ENCODE results near the gene MCU. TPM values are rescaled to one million over a fixed set of nuclear protein-coding genes. Genes with fewer than 3 reads are reported as not detected.
"Not testable (repeated sequence)": the region's sequence is repeated elsewhere in the genome, so short reads cannot be mapped to it uniquely, and the experiment has no call there.

MCU gene
- total RNA-seq, 1 donor from 2014 or later, result 15.9 TPM

GRCh38 chr10:72665925-72666324 is 26.0 kb upstream of the MCU start:
- H3K4me1 Mint-ChIP-seq, result no peaks in the 10 kb centered on the region
- no peaks in the 10 kb centered on the region for H3K9me3 Mint-ChIP-seq
- DNase-seq, result no peak
- H3K4me3 Mint-ChIP-seq, result no peak overlapping the region
- intact Hi-C loops (cut with micrococcal nuclease), result no loop called here
- H3K36me3 Mint-ChIP-seq (ENCODE audit: low read depth), result no peaks in the 10 kb centered on the region
- no peak overlapping the region for H3K27ac Mint-ChIP-seq
- peaks cover 8% of the 10 kb centered on the region for H3K27me3 Mint-ChIP-seq

- no peak overlapping the region for H3K4me3 Mint-ChIP-seq
- H3K36me3 Mint-ChIP-seq (ENCODE audit: low read depth), result no peaks in the 10 kb centered on the region
- no peak overlapping the region for H3K27ac Mint-ChIP-seq
- H3K4me1 Mint-ChIP-seq, result no peaks in the 10 kb centered on the region
- peaks cover 12% of the 10 kb centered on the region for H3K27me3 Mint-ChIP-seq
- no peak for DNase-seq
- H3K9me3 Mint-ChIP-seq, result no peaks in the 10 kb centered on the region
- intact Hi-C loops (cut with micrococcal nuclease), result no loop called here
Observed at GRCh38 chr10:72667207-72667864, 24.6 kb upstream of the MCU start.

GRCh38 chr10:72673280-72673679 is 18.7 kb upstream of the MCU start:
- Mint-ChIP-seq H3K27me3 (peaks cover 11% of the 10 kb centered on the region), H3K27ac (no peak overlapping the region), H3K9me3 (peaks cover 3% of the 10 kb centered on the region), H3K4me3 (no peak overlapping the region), H3K4me1 (peaks cover 7% of the 10 kb centered on the region), H3K36me3 (ENCODE audit: low read depth) (no peaks in the 10 kb centered on the region)
- intact Hi-C loops (cut with micrococcal nuclease), result no loop called here
- no peak for DNase-seq

- H3K9me3 Mint-ChIP-seq; DNase-seq; H3K27ac Mint-ChIP-seq; H3K36me3 Mint-ChIP-seq (ENCODE audit: low read depth); H3K4me1 Mint-ChIP-seq; H3K27me3 Mint-ChIP-seq; H3K4me3 Mint-ChIP-seq; intact Hi-C loops (cut with micrococcal nuclease): not testable (repeated sequence)
Observed at GRCh38 chr10:72674174-72674573, 17.8 kb upstream of the MCU start.

- peaks cover 7% of the 10 kb centered on the region for H3K4me1 Mint-ChIP-seq
- peaks cover under 1% of the 10 kb centered on the region for H3K9me3 Mint-ChIP-seq
- no peak for DNase-seq
- no peak overlapping the region for H3K27ac Mint-ChIP-seq
- H3K4me3 Mint-ChIP-seq, result no peak overlapping the region
- intact Hi-C loops (cut with micrococcal nuclease), result no loop called here
- no peaks in the 10 kb centered on the region for H3K36me3 Mint-ChIP-seq (ENCODE audit: low read depth)
- H3K27me3 Mint-ChIP-seq, result peaks cover 6% of the 10 kb centered on the region
Observed at GRCh38 chr10:72679838-72680241, 12.1 kb upstream of the MCU start.

GRCh38 chr10:72682638-72683037 is 9.3 kb upstream of the MCU start:
- no peak for DNase-seq
- Mint-ChIP-seq H3K36me3 (ENCODE audit: low read depth) (no peaks in the 10 kb centered on the region), H3K4me3 (no peak overlapping the region), H3K4me1 (no peaks in the 10 kb centered on the region), H3K9me3 (no peaks in the 10 kb centered on the region), H3K27ac (no peak overlapping the region), H3K27me3 (peaks cover 6% of the 10 kb centered on the region)
- intact Hi-C loops (cut with micrococcal nuclease), result no loop called here

- Mint-ChIP-seq H3K27ac (no peak overlapping the region), H3K4me3 (no peak overlapping the region), H3K27me3 (peaks cover 8% of the 10 kb centered on the region), H3K4me1 (peaks cover 4% of the 10 kb centered on the region), H3K9me3 (no peaks in the 10 kb centered on the region), H3K36me3 (ENCODE audit: low read depth) (no peaks in the 10 kb centered on the region)
- intact Hi-C loops (cut with micrococcal nuclease), result no loop called here
- DNase-seq, result no peak
Observed at GRCh38 chr10:72685264-72685921, 6.5 kb upstream of the MCU start.

- DNase-seq; H3K36me3 Mint-ChIP-seq (ENCODE audit: low read depth); H3K27ac Mint-ChIP-seq; intact Hi-C loops (cut with micrococcal nuclease); H3K27me3 Mint-ChIP-seq; H3K4me3 Mint-ChIP-seq; H3K9me3 Mint-ChIP-seq; H3K4me1 Mint-ChIP-seq: not testable (repeated sequence)
Observed at GRCh38 chr10:72686430-72686829, 5.5 kb upstream of the MCU start.

GRCh38 chr10:72687035-72687434 is 4.9 kb upstream of the MCU start:
- H3K36me3 Mint-ChIP-seq (ENCODE audit: low read depth), result no peaks in the 10 kb centered on the region
- H3K4me3 Mint-ChIP-seq, result no peak overlapping the region
- no peak overlapping the region for H3K27ac Mint-ChIP-seq
- intact Hi-C loops (cut with micrococcal nuclease), result no loop called here
- no peak for DNase-seq
- H3K4me1 Mint-ChIP-seq, result peaks cover 10% of the 10 kb centered on the region
- peaks cover 7% of the 10 kb centered on the region for H3K27me3 Mint-ChIP-seq
- H3K9me3 Mint-ChIP-seq, result no peaks in the 10 kb centered on the region

- H3K4me3 Mint-ChIP-seq, result no peak overlapping the region
Observed at GRCh38 chr10:72688208-72688651, 3.7 kb upstream of the MCU start.

GRCh38 chr10:72689660-72690059 is 2.3 kb upstream of the MCU start:
- no peak for DNase-seq
- Mint-ChIP-seq H3K9me3 (no peaks in the 10 kb centered on the region), H3K36me3 (ENCODE audit: low read depth) (no peaks in the 10 kb centered on the region), H3K4me1 (peaks cover 25% of the 10 kb centered on the region), H3K27me3 (peaks cover 8% of the 10 kb centered on the region), H3K27ac (no peak overlapping the region), H3K4me3 (no peak overlapping the region)
- intact Hi-C loops (cut with micrococcal nuclease), result loop anchor here (5.0 kb wide), 1 partner anchor 373 kb away; no protein-coding TSS in a partner anchor

More at GRCh38 chr10:72688208-72688651, 3.7 kb upstream of the MCU start:
- H3K4me1 Mint-ChIP-seq, result peaks cover 15% of the 10 kb centered on the region
- H3K27ac Mint-ChIP-seq, result no peak overlapping the region
- H3K9me3 Mint-ChIP-seq, result no peaks in the 10 kb centered on the region
- H3K36me3 Mint-ChIP-seq (ENCODE audit: low read depth), result no peaks in the 10 kb centered on the region
- peaks cover 10% of the 10 kb centered on the region for H3K27me3 Mint-ChIP-seq
- no peak for DNase-seq
- intact Hi-C loops (cut with micrococcal nuclease), result no loop called here

GRCh38 chr10:72690071-72690755 is 1.7 kb upstream of the MCU start:
- peaks cover 8% of the 10 kb centered on the region for H3K27me3 Mint-ChIP-seq
- peak overlapping the region; percentile 1 for H3K4me3 Mint-ChIP-seq
- DNase-seq, result no peak
- H3K4me1 Mint-ChIP-seq, result peaks cover 29% of the 10 kb centered on the region
- H3K9me3 Mint-ChIP-seq, result no peaks in the 10 kb centered on the region
- intact Hi-C loops (cut with micrococcal nuclease), result loop anchor here (5.0 kb wide), 1 partner anchor 372 kb away; no protein-coding TSS in a partner anchor
- H3K27ac Mint-ChIP-seq, result no peak overlapping the region
- no peaks in the 10 kb centered on the region for H3K36me3 Mint-ChIP-seq (ENCODE audit: low read depth)

- intact Hi-C loops (cut with micrococcal nuclease), result loop anchor here (5.0 kb wide), 1 partner anchor 371 kb away; no protein-coding TSS in a partner anchor
- Mint-ChIP-seq H3K36me3 (ENCODE audit: low read depth) (no peaks in the 10 kb centered on the region), H3K27ac (no peak overlapping the region), H3K4me1 (peaks cover 29% of the 10 kb centered on the region), H3K27me3 (peaks cover 8% of the 10 kb centered on the region), H3K4me3 (peak overlapping the region; percentile 87), H3K9me3 (no peaks in the 10 kb centered on the region)
- no peak for DNase-seq
Observed at GRCh38 chr10:72691470-72691862, 477 bp upstream of the MCU start.

- Mint-ChIP-seq H3K27me3 (peaks cover 8% of the 10 kb centered on the region), H3K9me3 (no peaks in the 10 kb centered on the region), H3K4me1 (peaks cover 29% of the 10 kb centered on the region), H3K4me3 (peak overlapping the region; percentile 88), H3K36me3 (ENCODE audit: low read depth) (no peaks in the 10 kb centered on the region), H3K27ac (peak overlapping the region; percentile 54)
- intact Hi-C loops (cut with micrococcal nuclease), result loop anchor here (2.0 to 5.0 kb wide), 4 partner anchors 66 to 370 kb away; partner anchors contain the start of gene MICU1
- DNase-seq, result no peak
Observed at GRCh38 chr10:72692744-72692993, 726 bp downstream of the MCU start.

Data from activated CD4-positive, alpha-beta T cell treated with anti-CD3 and anti-CD28 coated beads, Interleukin-2, amount 10 ng/mL, durations not matched to agents 24 days and 14 days (primary cell).